ENCODE results near the gene AGBL1. TPM values are rescaled to one million over a fixed set of nuclear protein-coding genes. Genes with fewer than 3 reads are reported as not detected.

AGBL1 gene
- total and polyA plus RNA-seq, 2 experiments from 2014 or later, result 0.03 TPM; not detected in 1

- TF ChIP-seq ZNF462 (CRISPR knock-in tag; IDR thresholded peaks at IDR 0.05) (no peak), EZH2phosphoT487 (IDR thresholded peaks at IDR 0.05; ENCODE audit: unreplicated experiment) (no peak), ZNF331 (CRISPR knock-in tag; IDR thresholded peaks at IDR 0.05; ENCODE audit: low read depth) (no peak), CTCF (conservative IDR thresholded peaks at IDR 0.05; ENCODE audit: low read depth in 2 of 2) (no peak), ETS1 (IDR thresholded peaks at IDR 0.05) (no peak), STAT1 (IDR thresholded peaks at IDR 0.05; ENCODE audit: unreplicated experiment) (no peak), ZNF114 (CRISPR knock-in tag; IDR thresholded peaks at IDR 0.05) (no peak), REST (IDR thresholded peaks at IDR 0.05; ENCODE audit: unreplicated experiment) (no peak)
Observed at GRCh38 chr15:86229306-86229705, 149.6 kb downstream of the AGBL1 start (continued).

Data from GM23338 (cell line).